ENCODE measurements around the gene ZCCHC14. TPM values are rescaled to one million over a fixed set of nuclear protein-coding genes. Genes with fewer than 3 reads are reported as not detected.

Gene ZCCHC14
- total and polyA plus RNA-seq, 2 of the 13 experiments (the other 11 are each of a cell fraction or from before 2014, with no cell fraction given) = 12.4 to 12.5 TPM

- DNase-seq (ENCODE audit: low spot score) = no peak
- ATAC-seq = 0 out of 3 replicates have a peak, but pooled peaks have one; percentile 5
- intact Hi-C loops (cut with micrococcal nuclease; ENCODE audit: unreplicated experiment) = no loop called here
- H3K36me3 ChIP-seq (replicated peaks in 1 of 2; ENCODE audit: control insufficient read depth in 1 of 2, insufficient read depth in 2 of 2, low read length in 2 of 2) = peaks cover 35 to 85% of the 10 kb centered on the region in 2 experiments
- no peak overlapping the region for H2AFZ ChIP-seq (ENCODE audit: low read length)
- 95% methylated on average over 4 of the region's 4 CpGs for WGBS (ENCODE audit: low lambda C conversion rate)
- no peak overlapping the region for H3K27ac ChIP-seq (ENCODE audit: extremely low read length, insufficient read depth, low read length)
- peaks cover 98% of the 10 kb centered on the region for H3K79me2 ChIP-seq (ENCODE audit: insufficient read depth, low read length)
- H3K4me2 ChIP-seq (ENCODE audit: low read depth, low read length) = 0 out of 2 replicates have a peak overlapping the region, but pooled peaks have one; percentile 2
- no peak overlapping the region for H3K9ac ChIP-seq (ENCODE audit: insufficient read depth, low read depth, low read length)
- ChIA-PET CTCF (ENCODE audit: low intra/inter-chr PET ratio, low total read pairs) (no interaction called here), POLR2A (interaction anchor here (1.1 to 14.0 kb wide), 3 partner anchors 10 to 15 kb away, joined by 3 to 265 read pairs (median 19); partner anchors contain the start of gene FBXO31)
- no TSS peak for BruUV-seq (replicated peaks)
- peaks cover 85% of the 10 kb centered on the region for H3K4me1 ChIP-seq (ENCODE audit: insufficient read depth, low read length)
- no peak for FAIRE-seq
- H4K20me1 ChIP-seq (ENCODE audit: insufficient read depth, low read length) = peaks cover 99% of the 10 kb centered on the region
- no peaks in the 10 kb centered on the region for H3K27me3 ChIP-seq (ENCODE audit: control insufficient read depth in 1 of 2, insufficient read depth in 2 of 2, low read length in 2 of 2)
- H3K9me3 ChIP-seq (ENCODE audit: low read length) = no peaks in the 10 kb centered on the region
- no peak overlapping the region for H3K4me3 ChIP-seq (replicated peaks in 1 of 3; ENCODE audit: insufficient read depth in 1 of 3, low read depth in 2 of 3, low read length in 3 of 3)
- in situ Hi-C loops (cut with HindIII; ENCODE audit: extremely low pct_ligation_motif_present, low pct_unique_long_range_greater_than_20kb) = no loop called here
- TF ChIP-seq CTCF (CRISPR knock-in tag; IDR thresholded peaks at IDR 0.05) (no peak), MXD3 (CRISPR knock-in tag; IDR thresholded peaks at IDR 0.05) (no peak), ZSCAN21 (CRISPR knock-in tag; IDR thresholded peaks at IDR 0.05; ENCODE audit: borderline replicate concordance) (0 out of 2 replicates have a peak, but pooled peaks have one; percentile 28), FOXC1 (CRISPR knock-in tag; IDR thresholded peaks at IDR 0.05; ENCODE audit: borderline replicate concordance) (no peak), POLR2A (IDR thresholded peaks at IDR 0.05; ENCODE audit: insufficient read depth in 1 of 2, low read depth in 2 of 2, low read length in 2 of 2) (peak in 1 of 2 experiments; percentile 22; a peak in 2 of 4 replicates), TFAP4 (IDR thresholded peaks at IDR 0.05; ENCODE audit: borderline replicate concordance, low read depth) (no peak), XRCC5 (optimal IDR thresholded peaks at IDR 0.05; ENCODE audit: low read length) (no peak), IKZF5 (CRISPR knock-in tag; IDR thresholded peaks at IDR 0.05) (no peak), SNAPC4 (CRISPR knock-in tag; IDR thresholded peaks at IDR 0.05) (no peak), ZNF577 (CRISPR knock-in tag; IDR thresholded peaks at IDR 0.05; ENCODE audit: borderline replicate concordance, low read depth) (no peak), ZFP36L2 (CRISPR knock-in tag; IDR thresholded peaks at IDR 0.05) (no peak), RBM22 (optimal IDR thresholded peaks at IDR 0.05; ENCODE audit: low read length) (peak; percentile 60)
These were observed 120.5 kb downstream of the ZCCHC14 start for GRCh38 chr16:87372305-87372704.

All from HepG2 (cell line).